ENCODE data around the gene ACACA. TPM values are rescaled to one million over a fixed set of nuclear protein-coding genes. Genes with fewer than 3 reads are reported as not detected.

ACACA gene
- total and polyA plus RNA-seq, 9 of the 15 experiments (the other 6 are each of a cell fraction or from before 2014, with no cell fraction given) = 35.9 to 135 (median 88.4) TPM

DNA sequence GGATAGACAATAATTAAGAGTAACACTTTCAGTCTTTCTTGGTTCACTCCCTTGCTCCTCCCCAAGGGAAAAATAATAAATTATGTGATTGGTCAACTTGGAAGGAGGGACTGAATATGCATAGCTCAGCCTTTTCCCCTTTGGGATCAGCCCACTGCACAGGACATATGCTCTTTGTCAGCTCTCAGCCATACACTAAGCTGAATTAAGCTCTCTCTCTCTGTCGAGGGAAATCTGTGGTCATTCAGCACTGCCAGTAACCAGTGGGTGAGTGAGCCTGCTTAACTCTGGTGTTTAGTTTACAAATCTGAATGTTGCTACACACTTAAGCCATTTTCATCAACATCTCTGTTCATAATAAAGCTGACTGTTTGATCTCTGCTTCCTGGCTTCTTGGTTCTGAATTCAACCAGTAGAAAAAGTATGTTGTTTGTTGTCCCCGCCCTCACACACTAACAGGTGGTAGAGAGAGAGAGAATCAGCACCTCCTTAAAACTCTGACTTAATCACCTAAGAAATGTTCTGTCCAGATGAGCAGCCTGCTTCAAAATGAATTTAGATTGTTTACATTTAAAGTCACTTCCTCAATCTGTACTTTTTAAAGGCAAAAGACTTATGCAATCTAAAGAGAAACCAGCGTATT, 133.1 kb downstream of the ACACA start:
- FAIRE-seq (no peak), ATAC-seq (peak; percentile 78), DNase-seq (ENCODE audit: extremely low read depth in 1 of 4, low spot score in 3 of 4) (peak; percentile 24 to 49 (median 44))
- Histone ChIP-seq H3K4me1 (replicated peaks in 1 of 2; ENCODE audit: control insufficient read depth in 2 of 2, insufficient read depth in 2 of 2, low read length in 2 of 2) (peaks cover 0 to 5% of the 10 kb centered on the region in 2 experiments; a peak in 1 of 5 replicates), H3K9ac (ENCODE audit: insufficient read depth in 1 of 2, low read depth in 2 of 2, low read length in 2 of 2) (no peak overlapping the region), H2AFZ (ENCODE audit: low read depth, low read length) (no peak overlapping the region), H3K27ac (ENCODE audit: extremely low read depth, low read depth, low read length) (no peak overlapping the region), H3K9me3 (replicated peaks; ENCODE audit: control insufficient read depth, insufficient read depth, low read depth, low read length) (no peaks in the 10 kb centered on the region), H3K4me3 (no peak overlapping the region), H3K9me1 (ENCODE audit: control insufficient read depth, insufficient read depth, low read length) (no peaks in the 10 kb centered on the region), H3K4me2 (ENCODE audit: insufficient read depth, low read length) (no peak overlapping the region), H3K79me2 (ENCODE audit: control insufficient read depth, insufficient read depth, low read length) (no peaks in the 10 kb centered on the region), H3K36me3 (ENCODE audit: control insufficient read depth, insufficient read depth, low read length) (peaks cover 96% of the 10 kb centered on the region), H3K27me3 (ENCODE audit: control insufficient read depth in 2 of 2, insufficient read depth in 2 of 2, low read length in 2 of 2) (no peaks in the 10 kb centered on the region), H4K20me1 (replicated peaks; ENCODE audit: control insufficient read depth, insufficient read depth, low read length) (no peaks in the 10 kb centered on the region)
- WGBS (ENCODE audit: insufficient coverage, low coverage, missing lambda C conversion rate) = 84% methylated on average over 3 of the region's 3 CpGs
- TF ChIP-seq MAFF (IDR thresholded peaks at IDR 0.05; ENCODE audit: low read length) = 0 out of 2 replicates have a peak, but pooled peaks have one; percentile 27
- peak; percentile 52; the same call in 1 of the 2 replicates for TF ChIP-seq C11orf30 (IDR thresholded peaks at IDR 0.05; ENCODE audit: low read depth)
- peak; percentile 79 for TF ChIP-seq ZNF316 (IDR thresholded peaks at IDR 0.05)
- no peak for TF ChIP-seq SIN3B (IDR thresholded peaks at IDR 0.05; ENCODE audit: low read depth)
- no peak for TF ChIP-seq PPARD (CRISPR knock-in tag; IDR thresholded peaks at IDR 0.05)
- peak; percentile 40; the same call in 1 of the 2 replicates for TF ChIP-seq MAFG (tag; conservative IDR thresholded peaks at IDR 0.05)
- TF ChIP-seq MAFK (IDR thresholded peaks at IDR 0.05; ENCODE audit: low read length) = peak; percentile 23; the same call in 1 of the 2 replicates
- TF ChIP-seq NCOA2 (IDR thresholded peaks at IDR 0.05; ENCODE audit: partially characterized antibody in 2 of 2) = no peak
- no TSS peak for BruUV-seq (replicated peaks)
- in situ Hi-C loops (cut with MboI) = no loop called here
- POLR2A ChIA-PET = interaction anchor here (1.9 kb wide), 1 partner anchor 13 kb away, joined by 12 read pairs; no protein-coding TSS in a partner anchor
- intact Hi-C loops (cut with micrococcal nuclease) = no loop called here
- CTCF ChIA-PET (ENCODE audit: low intra/inter-chr PET ratio) = no interaction called here

Data from K562 (cell line).